Fibroblast of mammary gland (primary cell): Measurements from ENCODE around the gene SESN2.

Experiments used
- DNase-seq: peaks from one replicate; pipeline ENCODE4 v3.0.0-alpha.2; 2010; ENCODE audit warnings: low read depth
- H3K4me3 ChIP-seq: 2 replicates; pipeline ENCODE4 v1.5.1; 2011; ENCODE audit warnings: low read depth, mild to moderate bottlenecking, low read length, moderate library complexity; ENCODE audit not compliant: control insufficient read depth
- TF ChIP-seq, protein P1 (sequence below): conservative IDR thresholded peaks from 2 replicates; pipeline ENCODE4 v1.5.1; 2011; ENCODE audit warnings: low read depth, low read length, inconsistent platforms; ENCODE audit not compliant: control insufficient read depth, insufficient read depth

SESN2 gene

DNA sequence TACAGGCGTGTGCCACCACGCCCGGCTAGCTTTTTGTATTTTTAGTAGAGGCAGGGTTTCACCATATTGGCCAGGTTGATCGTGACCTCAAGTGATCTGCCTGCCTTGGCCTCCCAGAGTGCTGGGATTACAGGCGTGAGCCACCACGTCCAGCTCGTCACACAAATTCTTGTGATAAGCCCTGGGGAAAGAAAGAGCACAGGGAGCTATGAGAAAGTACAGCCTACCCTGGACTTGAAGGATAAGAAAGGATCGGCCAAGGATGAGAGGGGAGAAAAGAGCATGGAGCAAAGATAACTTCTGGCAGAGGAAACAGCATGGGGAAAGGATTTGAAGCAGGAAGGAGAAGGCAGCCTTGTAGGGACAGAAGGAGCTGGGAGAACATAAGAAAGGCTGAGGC lies 29.2 kb downstream of the SESN2 start:
- no peak overlapping the region for H3K4me3 ChIP-seq
- DNase-seq = no peak
- TF ChIP-seq, protein P1, sequence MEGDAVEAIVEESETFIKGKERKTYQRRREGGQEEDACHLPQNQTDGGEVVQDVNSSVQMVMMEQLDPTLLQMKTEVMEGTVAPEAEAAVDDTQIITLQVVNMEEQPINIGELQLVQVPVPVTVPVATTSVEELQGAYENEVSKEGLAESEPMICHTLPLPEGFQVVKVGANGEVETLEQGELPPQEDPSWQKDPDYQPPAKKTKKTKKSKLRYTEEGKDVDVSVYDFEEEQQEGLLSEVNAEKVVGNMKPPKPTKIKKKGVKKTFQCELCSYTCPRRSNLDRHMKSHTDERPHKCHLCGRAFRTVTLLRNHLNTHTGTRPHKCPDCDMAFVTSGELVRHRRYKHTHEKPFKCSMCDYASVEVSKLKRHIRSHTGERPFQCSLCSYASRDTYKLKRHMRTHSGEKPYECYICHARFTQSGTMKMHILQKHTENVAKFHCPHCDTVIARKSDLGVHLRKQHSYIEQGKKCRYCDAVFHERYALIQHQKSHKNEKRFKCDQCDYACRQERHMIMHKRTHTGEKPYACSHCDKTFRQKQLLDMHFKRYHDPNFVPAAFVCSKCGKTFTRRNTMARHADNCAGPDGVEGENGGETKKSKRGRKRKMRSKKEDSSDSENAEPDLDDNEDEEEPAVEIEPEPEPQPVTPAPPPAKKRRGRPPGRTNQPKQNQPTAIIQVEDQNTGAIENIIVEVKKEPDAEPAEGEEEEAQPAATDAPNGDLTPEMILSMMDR = no peak

DNA sequence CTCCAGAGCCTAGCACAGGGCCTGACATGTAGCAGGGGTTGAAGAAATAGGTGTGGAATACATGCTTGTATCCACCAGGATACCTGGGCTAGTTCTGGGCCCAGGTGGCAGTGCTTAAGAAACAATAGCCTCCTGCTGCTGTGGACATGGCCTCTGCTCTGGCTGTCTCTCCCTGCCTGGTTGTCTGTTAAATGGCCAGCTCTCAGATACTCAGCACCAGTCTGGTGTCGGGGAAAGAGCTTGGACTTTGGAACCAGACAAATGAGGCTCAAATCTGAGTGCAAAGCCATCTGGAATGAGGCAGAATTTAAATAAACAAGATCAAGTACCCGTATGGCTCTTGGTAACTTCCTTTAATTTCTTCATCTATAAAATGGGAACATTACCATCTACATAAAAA lies 31.5 kb downstream of the SESN2 start:
- no peak for DNase-seq
- TF ChIP-seq, protein P1 = no peak
- no peak overlapping the region for H3K4me3 ChIP-seq

DNA sequence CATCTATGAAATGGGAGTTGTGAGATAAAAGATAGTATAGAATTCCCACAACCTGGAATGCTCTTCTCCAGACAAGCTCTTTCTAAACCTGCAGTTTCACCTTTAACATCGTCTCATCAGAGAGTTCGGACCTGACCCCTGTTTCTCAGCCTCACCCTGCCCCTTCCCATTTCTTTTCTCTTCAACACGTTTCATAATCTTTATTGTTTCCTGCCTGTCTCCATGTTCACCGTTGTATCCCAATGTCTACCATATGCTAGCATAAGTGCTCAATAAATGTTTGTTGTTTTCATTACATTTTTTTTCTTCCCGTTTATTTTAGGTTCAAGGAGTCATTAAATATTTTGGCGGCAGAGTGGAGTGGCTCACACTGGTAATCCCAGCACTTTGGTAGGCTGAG lies 32.4 kb downstream of the SESN2 start:
- no peak for DNase-seq
- TF ChIP-seq, protein P1 = no peak
- no peak overlapping the region for H3K4me3 ChIP-seq

- DNase-seq = no peak
- H3K4me3 ChIP-seq = no peak overlapping the region
- TF ChIP-seq, protein P1 = no peak
Observed at GRCh38 chr1:28295936-28296335, 36.6 kb downstream of the SESN2 start.

GRCh38 chr1:28296401-28297261 lies 37.3 kb downstream of the SESN2 start:
- peak; percentile 38 for DNase-seq
- H3K4me3 ChIP-seq = peak overlapping the region; percentile 12
- TF ChIP-seq, protein P1 = no peak

GRCh38 chr1:28297826-28298225 lies 38.5 kb downstream of the SESN2 start:
- no peak for DNase-seq
- H3K4me3 ChIP-seq = no peak overlapping the region
- TF ChIP-seq, protein P1 = no peak
